Measurements from ENCODE around the gene SGF29.

DNA sequence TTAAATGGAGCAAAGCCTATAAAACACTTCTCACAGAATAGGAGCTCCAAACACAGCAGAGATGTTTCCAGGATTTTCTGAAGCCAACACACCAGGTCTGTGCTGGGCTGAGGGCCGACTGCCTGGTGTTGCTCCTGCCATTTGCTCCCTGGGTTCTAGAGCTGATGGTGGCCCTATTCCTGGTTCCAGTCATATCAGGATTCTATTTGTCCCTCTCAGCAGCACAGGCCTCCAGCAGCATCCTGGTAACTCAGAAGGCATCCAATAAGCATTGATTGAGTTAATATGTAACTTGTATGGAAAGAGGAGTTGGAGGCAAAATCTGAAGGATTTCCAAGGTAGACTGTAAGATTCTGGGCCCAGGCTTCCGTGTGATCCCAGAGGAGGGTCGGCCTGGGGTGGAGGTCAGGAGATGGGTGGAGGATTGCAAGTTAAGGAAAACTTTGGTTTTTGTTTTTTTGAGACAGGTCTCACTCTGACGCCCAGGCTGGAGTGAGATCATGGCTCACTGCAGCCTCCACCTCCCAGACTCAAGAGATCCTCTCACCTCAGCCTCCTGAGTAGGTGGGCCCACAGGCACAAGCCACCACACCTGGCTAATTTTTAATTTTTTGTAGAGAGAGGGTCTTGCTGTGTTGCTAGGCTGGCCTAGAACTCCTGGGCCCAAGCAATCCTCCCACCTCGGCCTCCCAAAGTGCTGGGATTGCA lies 20.6 kb upstream of the SGF29 start:
- TF ChIP-seq CTCF (IDR thresholded peaks at IDR 0.05; ENCODE audit: borderline replicate concordance, extremely low read depth, low read length, poor library complexity, severe bottlenecking), result no peak
- no peak for TF ChIP-seq EZH2 (IDR thresholded peaks at IDR 0.05; ENCODE audit: borderline replicate concordance, low read depth, low read length, severe bottlenecking)

Measured in DND-41 (cell line).